Muscle of back (tissue), 11 donors: ENCODE results near the gene RAB3IL1. TPM values are rescaled to one million over a fixed set of nuclear protein-coding genes. Genes with fewer than 3 reads are reported as not detected.

Experiments
- DNase-seq, 3 donors: peaks; one replicate each; pipeline versions ENCODE4 v3.0.0 to v3.0.0-alpha.2; 2013
- polyA plus RNA-seq, 10 donors: library from polyadenylated mRNA; unstranded; fragments of 120-200 nt; gene quantifications; one replicate each; pipeline ENCODE4 v1.2.1, GENCODE V29; 2013; ENCODE audit not compliant: insufficient read length in 10 of 10

Gene RAB3IL1
- polyA plus RNA-seq, 10 donors, result 18.3 to 36.1 (median 24.9) TPM

GRCh38 chr11:61868571-61869428 is 48.6 kb downstream of the RAB3IL1 start:
- DNase-seq, result no peak

GRCh38 chr11:61866958-61867343 is 50.4 kb downstream of the RAB3IL1 start:
- DNase-seq, result no peak

GRCh38 chr11:61866231-61866957 is 51.0 kb downstream of the RAB3IL1 start:
- DNase-seq, result no peak

- DNase-seq, result no peak
These were observed 52.3 kb downstream of the RAB3IL1 start for GRCh38 chr11:61864814-61865775.

GRCh38 chr11:61863548-61864081 is 53.8 kb downstream of the RAB3IL1 start:
- DNase-seq, result no peak

- DNase-seq, result no peak
These were observed 54.4 kb downstream of the RAB3IL1 start for GRCh38 chr11:61862714-61863547.

GRCh38 chr11:61861634-61862033 is 55.7 kb downstream of the RAB3IL1 start:
- DNase-seq, result no peak

- DNase-seq, result peak in 1 of 3 donors; percentile 50
These were observed 57.1 kb downstream of the RAB3IL1 start for GRCh38 chr11:61860054-61860903.

- DNase-seq, result no peak
These were observed 61.3 kb downstream of the RAB3IL1 start for GRCh38 chr11:61855939-61856680.

- DNase-seq, result no peak
These were observed 62.2 kb downstream of the RAB3IL1 start for GRCh38 chr11:61854966-61855714.

GRCh38 chr11:61854206-61854895 is 63.0 kb downstream of the RAB3IL1 start:
- DNase-seq, result no peak

GRCh38 chr11:61853698-61854169 is 63.6 kb downstream of the RAB3IL1 start:
- no peak for DNase-seq

- DNase-seq, result no peak
These were observed 65.5 kb downstream of the RAB3IL1 start for GRCh38 chr11:61851900-61852295.

- no peak for DNase-seq
These were observed 66.1 kb downstream of the RAB3IL1 start for GRCh38 chr11:61851113-61851899.

GRCh38 chr11:61850687-61851086 is 66.7 kb downstream of the RAB3IL1 start:
- DNase-seq, result no peak

- DNase-seq, result no peak
These were observed 68.7 kb downstream of the RAB3IL1 start for GRCh38 chr11:61848631-61849030.
